H9 (cell line): ENCODE results near the gene LRWD1. TPM values are rescaled to one million over a fixed set of nuclear protein-coding genes. Genes with fewer than 3 reads are reported as not detected.

ENCODE experiments used
- DNase-seq: peaks from one replicate; pipeline ENCODE4 v3.0.0-alpha.2; 2017
- H2AFZ ChIP-seq: one replicate; pipeline ENCODE4 v1.6.1; 2013; ENCODE audit warnings: mild to moderate bottlenecking, low read length, control low read depth, moderate library complexity
- H2AK5ac ChIP-seq: 2 replicates; pipeline ENCODE4 v1.6.1; 2013; ENCODE audit warnings: low read length, control low read depth, mixed read lengths; ENCODE audit not compliant: insufficient read length
- H2BK120ac ChIP-seq: one replicate; pipeline ENCODE4 v1.6.1; 2013; ENCODE audit warnings: low read depth, mild to moderate bottlenecking, low read length, control low read depth, inconsistent platforms; ENCODE audit not compliant: poor library complexity, severe bottlenecking
- H2BK12ac ChIP-seq: 2 replicates; pipeline ENCODE4 v1.6.1; 2013; ENCODE audit warnings: low read length, control low read depth, mixed read lengths, low read depth; ENCODE audit not compliant: insufficient read length
- H2BK15ac ChIP-seq: 2 replicates; pipeline ENCODE4 v1.6.1; 2013; ENCODE audit warnings: low read depth, low read length, control low read depth
- H2BK20ac ChIP-seq: one replicate; pipeline ENCODE4 v1.6.1; 2013; ENCODE audit warnings: low read depth, mild to moderate bottlenecking, low read length, control low read depth, inconsistent platforms; ENCODE audit not compliant: poor library complexity, severe bottlenecking
- H2BK5ac ChIP-seq: 2 replicates; pipeline ENCODE4 v1.6.1; 2013; ENCODE audit warnings: low read length, control low read depth, mixed read lengths; ENCODE audit not compliant: insufficient read length
- H3K14ac ChIP-seq: 2 replicates; pipeline ENCODE4 v1.6.1; 2013; ENCODE audit warnings: low read length, control low read depth; ENCODE audit not compliant: insufficient read depth
- H3K18ac ChIP-seq: 2 replicates; pipeline ENCODE4 v1.6.1; 2013; ENCODE audit warnings: low read depth, mild to moderate bottlenecking, mixed read lengths, low read length, control low read depth; ENCODE audit not compliant: insufficient read length
- H3K23ac ChIP-seq: 2 replicates; pipeline ENCODE4 v1.6.1; 2013; ENCODE audit warnings: low read length, control low read depth, mixed read lengths, low read depth; ENCODE audit not compliant: insufficient read length
- H3K23me2 ChIP-seq: 2 replicates; pipeline ENCODE4 v1.6.1; 2013; ENCODE audit warnings: low read depth, mild to moderate bottlenecking, mixed read lengths, low read length, control low read depth; ENCODE audit not compliant: insufficient read length, poor library complexity, severe bottlenecking
- H3K27ac ChIP-seq: 2 replicates; pipeline ENCODE4 v1.5.1; 2013; ENCODE audit warnings: low read length, control low read depth, mixed read lengths, low read depth; ENCODE audit not compliant: insufficient read length
- H3K27me3 ChIP-seq: 2 replicates; pipeline ENCODE4 v1.6.1; 2013; ENCODE audit warnings: low read length, control low read depth, inconsistent platforms; ENCODE audit not compliant: insufficient read depth
- H3K4ac ChIP-seq: 2 replicates; pipeline ENCODE4 v1.6.1; 2013; ENCODE audit warnings: low read depth, mild to moderate bottlenecking, control low read depth, inconsistent platforms, low read length, moderate library complexity
- H3K4me1 ChIP-seq: 2 replicates; pipeline ENCODE4 v1.6.1; 2013; ENCODE audit warnings: low read length, control low read depth, inconsistent platforms; ENCODE audit not compliant: insufficient read depth
- H3K4me2 ChIP-seq: 2 replicates; pipeline ENCODE4 v1.6.1; 2013; ENCODE audit warnings: low read length, control low read depth, mixed read lengths; ENCODE audit not compliant: insufficient read length, insufficient read depth
- H3K56ac ChIP-seq: 2 replicates; pipeline ENCODE4 v1.6.1; 2013; ENCODE audit warnings: low read depth, mild to moderate bottlenecking, mixed read lengths, low read length, control low read depth; ENCODE audit not compliant: insufficient read length
- H3K79me1 ChIP-seq: 2 replicates; pipeline ENCODE4 v1.6.1; 2013; ENCODE audit warnings: low read depth, mild to moderate bottlenecking, moderate library complexity, low read length, control low read depth, inconsistent platforms; ENCODE audit not compliant: insufficient read depth, poor library complexity, severe bottlenecking
- H3K79me2 ChIP-seq: 2 replicates; pipeline ENCODE4 v1.6.1; 2013; ENCODE audit warnings: low read length, control low read depth, inconsistent platforms; ENCODE audit not compliant: insufficient read depth
- H3K9ac ChIP-seq: 2 replicates; pipeline ENCODE4 v1.6.1; 2013; ENCODE audit warnings: low read length, control low read depth, mixed read lengths; ENCODE audit not compliant: insufficient read length; ENCODE audit errors: extremely low read depth
- H3K9me3 ChIP-seq: one replicate; pipeline ENCODE4 v1.6.1; 2013; ENCODE audit warnings: low read depth, low read length, inconsistent platforms; ENCODE audit not compliant: control insufficient read depth
- H3T11ph ChIP-seq: one replicate; pipeline ENCODE4 v1.6.1; 2013; ENCODE audit warnings: mild to moderate bottlenecking, low read length, control low read depth, inconsistent platforms
- H4K20me1 ChIP-seq: one replicate; pipeline ENCODE4 v1.6.1; 2013; ENCODE audit not compliant: control insufficient read depth, insufficient read length, insufficient read depth
- H4K5ac ChIP-seq: 2 replicates; pipeline ENCODE4 v1.6.1; 2013; ENCODE audit warnings: low read depth, mild to moderate bottlenecking, mixed read lengths, low read length, control low read depth; ENCODE audit not compliant: insufficient read length
- H4K8ac ChIP-seq: replicated peaks from 2 replicates; pipeline ENCODE4 v1.6.1; 2013; ENCODE audit warnings: low read length, control low read depth, mixed read lengths, low read depth; ENCODE audit not compliant: insufficient read length
- H4K91ac ChIP-seq: 2 replicates; pipeline ENCODE4 v1.6.1; 2013; ENCODE audit warnings: low read depth, mild to moderate bottlenecking, moderate library complexity, mixed read lengths, low read length, control low read depth; ENCODE audit not compliant: insufficient read length
- H3K27ac Mint-ChIP-seq, 3 experiments: 2 replicates in 2 of 3; 3 replicates in 1 of 3; pipeline ENCODE4 v1.8.0; 2020 to 2021; ENCODE audit warnings: mixed read lengths in 3 of 3, mild to moderate bottlenecking in 1 of 3, moderate library complexity in 1 of 3
- H3K27me3 Mint-ChIP-seq: 2 replicates; pipeline ENCODE4 v1.8.0; 2021; ENCODE audit warnings: low read depth, mild to moderate bottlenecking, moderate library complexity, mixed read lengths
- H3K36me3 Mint-ChIP-seq, 3 experiments: 2 replicates in 2 of 3; 3 replicates in 1 of 3; pipeline ENCODE4 v1.8.0; 2020 to 2021; ENCODE audit warnings: low read depth in 3 of 3, mixed read lengths in 3 of 3; ENCODE audit not compliant: insufficient read depth in 1 of 3
- H3K4me1 Mint-ChIP-seq, 2 experiments: 2 replicates each; pipeline ENCODE4 v1.8.0; 2020; ENCODE audit warnings: mixed read lengths in 2 of 2
- H3K4me3 Mint-ChIP-seq, 2 experiments: 2 replicates in 1 of 2; 3 replicates in 1 of 2; pipeline ENCODE4 v1.8.0; 2020 to 2021; ENCODE audit warnings: mild to moderate bottlenecking in 2 of 2, mixed read lengths in 2 of 2, moderate library complexity in 1 of 2
- H3K9me3 Mint-ChIP-seq, 2 experiments: 2 replicates in 1 of 2; 3 replicates in 1 of 2; pipeline ENCODE4 v1.8.0; 2020; ENCODE audit warnings: mild to moderate bottlenecking in 2 of 2, mixed read lengths in 2 of 2, moderate library complexity in 1 of 2
- WGBS: extraction: QIAGEN DNeasy Blood & Tissue Kit; methylation state at CpG from one replicate; pipeline ENCODE4 v1.1.7; 2013; ENCODE audit warnings: missing lambda C conversion rate, low lambda C conversion rate, mixed read lengths; ENCODE audit not compliant: insufficient read length; ENCODE audit errors: extremely low coverage; 5-methylcytosine and 5-hydroxymethylcytosine counted together
- total RNA-seq: library from RNA; stranded (reverse); gene quantifications from 2 replicates; pipeline ENCODE4 v1.2.1, GENCODE V29; 2021
- TF ChIP-seq, protein P1 (sequence below): fragments of 200-600 bp; sonication (generic); conservative IDR thresholded peaks from 3 replicates; pipeline ENCODE4 v1.8.0; 2021; ENCODE audit warnings: antibody characterized with exemption, mild to moderate bottlenecking

Gene LRWD1
- total RNA-seq, 1 experiment from 2014 or later, result 35.1 TPM

DNA sequence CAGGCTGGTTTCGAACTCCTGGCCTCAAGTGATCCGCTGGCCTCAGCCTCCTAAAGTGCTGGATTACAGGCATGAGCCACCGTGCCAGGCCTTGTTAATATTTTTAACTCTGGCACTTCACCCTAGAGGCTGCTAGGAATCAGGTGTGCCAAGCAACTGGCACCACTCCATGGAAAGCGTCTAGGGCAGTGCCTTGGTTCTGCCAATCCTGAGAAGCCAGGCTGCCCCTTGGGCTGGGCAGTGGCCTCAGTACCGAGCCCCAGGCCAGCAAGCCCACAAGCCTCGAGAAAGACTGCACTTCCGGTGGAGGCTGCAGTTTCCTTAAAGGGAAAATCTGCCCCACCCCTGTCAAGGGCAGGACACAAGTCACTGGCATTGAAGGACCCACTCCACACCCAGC, 11.5 kb upstream of the LRWD1 start:
- WGBS, result no CpG with 5 or more reads among the region's 7 CpGs
- H2BK120ac ChIP-seq, result no peak overlapping the region

More for the DNA sequence above, 11.5 kb upstream of the LRWD1 start:
- no peaks in the 10 kb centered on the region for H3K79me2 ChIP-seq
- H3K4me2 ChIP-seq, result no peak overlapping the region
- H3K9me3 ChIP-seq, result no peaks in the 10 kb centered on the region
- H3K14ac ChIP-seq, result no peak overlapping the region
- H2BK5ac ChIP-seq, result no peak overlapping the region
- no peak for DNase-seq
- H2AK5ac ChIP-seq, result no peak overlapping the region
- H2AFZ ChIP-seq, result no peak overlapping the region
- no peaks in the 10 kb centered on the region for H3K79me1 ChIP-seq
- H4K5ac ChIP-seq, result no peak overlapping the region
- Mint-ChIP-seq H3K4me1 (peaks cover 7 to 9% of the 10 kb centered on the region in 2 experiments), H3K36me3 (peaks cover 7 to 23% (median 23%) of the 10 kb centered on the region in 3 experiments; a peak in 6 of 7 replicates), H3K4me3 (no peak overlapping the region), H3K9me3 (no peaks in the 10 kb centered on the region), H3K27me3 (no peaks in the 10 kb centered on the region; the same call in 1 of the 2 replicates), H3K27ac (no peak overlapping the region)
- TF ChIP-seq, protein P1, sequence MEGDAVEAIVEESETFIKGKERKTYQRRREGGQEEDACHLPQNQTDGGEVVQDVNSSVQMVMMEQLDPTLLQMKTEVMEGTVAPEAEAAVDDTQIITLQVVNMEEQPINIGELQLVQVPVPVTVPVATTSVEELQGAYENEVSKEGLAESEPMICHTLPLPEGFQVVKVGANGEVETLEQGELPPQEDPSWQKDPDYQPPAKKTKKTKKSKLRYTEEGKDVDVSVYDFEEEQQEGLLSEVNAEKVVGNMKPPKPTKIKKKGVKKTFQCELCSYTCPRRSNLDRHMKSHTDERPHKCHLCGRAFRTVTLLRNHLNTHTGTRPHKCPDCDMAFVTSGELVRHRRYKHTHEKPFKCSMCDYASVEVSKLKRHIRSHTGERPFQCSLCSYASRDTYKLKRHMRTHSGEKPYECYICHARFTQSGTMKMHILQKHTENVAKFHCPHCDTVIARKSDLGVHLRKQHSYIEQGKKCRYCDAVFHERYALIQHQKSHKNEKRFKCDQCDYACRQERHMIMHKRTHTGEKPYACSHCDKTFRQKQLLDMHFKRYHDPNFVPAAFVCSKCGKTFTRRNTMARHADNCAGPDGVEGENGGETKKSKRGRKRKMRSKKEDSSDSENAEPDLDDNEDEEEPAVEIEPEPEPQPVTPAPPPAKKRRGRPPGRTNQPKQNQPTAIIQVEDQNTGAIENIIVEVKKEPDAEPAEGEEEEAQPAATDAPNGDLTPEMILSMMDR, result no peak
- no peaks in the 10 kb centered on the region for H4K20me1 ChIP-seq
- H2BK12ac ChIP-seq, result no peak overlapping the region
- H3K23ac ChIP-seq, result no peak overlapping the region
- H3K4me1 ChIP-seq, result no peaks in the 10 kb centered on the region
- H3K27me3 ChIP-seq, result no peaks in the 10 kb centered on the region
- no peak overlapping the region for H3K56ac ChIP-seq
- no peak overlapping the region for H2BK20ac ChIP-seq
- H3K23me2 ChIP-seq, result no peaks in the 10 kb centered on the region
- H3T11ph ChIP-seq, result no peak overlapping the region
- H4K8ac ChIP-seq, result no peak overlapping the region
- H3K18ac ChIP-seq, result no peak overlapping the region
- no peak overlapping the region for H4K91ac ChIP-seq
- H2BK15ac ChIP-seq, result no peak overlapping the region
- no peak overlapping the region for H3K9ac ChIP-seq
- H3K27ac ChIP-seq, result no peak overlapping the region
- H3K4ac ChIP-seq, result no peak overlapping the region
